Prostate gland (tissue), 2 donors: ENCODE measurements around the gene SH3TC2.

Experiments used
- POLR2A ChIP-seq: fragments of 450-650 bp; IDR thresholded peaks from one replicate; pipeline ENCODE4 v1.6.1; 2016; ENCODE audit warnings: antibody characterized with exemption, mild to moderate bottlenecking
- POLR2AphosphoS5 ChIP-seq: sonication (generic); formaldehyde crosslinking; IDR thresholded peaks from one replicate; pipeline ENCODE4 v1.6.1; 2017; ENCODE audit warnings: antibody characterized with exemption
- TF ChIP-seq, protein P1 (sequence below), 4 experiments: fragments of 200-600 bp in 2 of 4; fragments of 450-650 bp in 2 of 4; sonication (generic) in 2 of 4; IDR thresholded peaks; 1 replicate in 3 of 4; 2 replicates in 1 of 4; pipeline ENCODE4 v1.5.1; 2016 to 2019; ENCODE audit warnings: antibody characterized with exemption in 4 of 4, mild to moderate bottlenecking in 2 of 4, moderate library complexity in 2 of 4

DNA sequence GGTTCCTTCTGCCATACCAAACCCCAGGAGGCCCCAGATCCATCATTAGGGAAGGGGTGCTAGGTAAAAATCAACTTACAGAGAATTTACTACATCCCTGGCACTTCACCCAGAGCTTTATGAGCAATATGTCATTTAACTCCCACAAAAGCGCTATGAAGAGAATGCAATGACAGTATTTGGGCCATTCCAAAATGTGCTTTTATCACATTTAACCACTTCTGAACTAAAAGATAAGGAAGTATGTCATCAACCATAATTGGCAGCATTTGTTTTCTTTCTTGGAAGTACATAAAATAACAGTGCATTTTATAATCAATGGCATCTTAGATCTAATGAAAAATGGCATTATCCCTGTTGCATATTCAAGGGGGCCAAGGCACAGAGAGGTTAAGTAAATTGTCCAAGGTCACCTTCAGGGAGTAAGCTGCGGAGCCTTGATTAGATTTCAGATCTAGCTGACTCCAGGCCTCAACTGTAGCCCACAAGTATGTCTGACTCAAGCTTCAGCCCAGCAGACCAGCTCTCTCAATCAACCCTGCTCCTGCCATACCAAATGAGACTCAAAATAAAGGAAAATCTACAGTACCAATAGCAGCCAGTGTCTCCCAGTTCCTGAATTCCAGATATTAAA, 16.5 kb downstream of the SH3TC2 start:
- TF ChIP-seq POLR2AphosphoS5 (no peak), POLR2A (no peak)
- TF ChIP-seq, protein P1, sequence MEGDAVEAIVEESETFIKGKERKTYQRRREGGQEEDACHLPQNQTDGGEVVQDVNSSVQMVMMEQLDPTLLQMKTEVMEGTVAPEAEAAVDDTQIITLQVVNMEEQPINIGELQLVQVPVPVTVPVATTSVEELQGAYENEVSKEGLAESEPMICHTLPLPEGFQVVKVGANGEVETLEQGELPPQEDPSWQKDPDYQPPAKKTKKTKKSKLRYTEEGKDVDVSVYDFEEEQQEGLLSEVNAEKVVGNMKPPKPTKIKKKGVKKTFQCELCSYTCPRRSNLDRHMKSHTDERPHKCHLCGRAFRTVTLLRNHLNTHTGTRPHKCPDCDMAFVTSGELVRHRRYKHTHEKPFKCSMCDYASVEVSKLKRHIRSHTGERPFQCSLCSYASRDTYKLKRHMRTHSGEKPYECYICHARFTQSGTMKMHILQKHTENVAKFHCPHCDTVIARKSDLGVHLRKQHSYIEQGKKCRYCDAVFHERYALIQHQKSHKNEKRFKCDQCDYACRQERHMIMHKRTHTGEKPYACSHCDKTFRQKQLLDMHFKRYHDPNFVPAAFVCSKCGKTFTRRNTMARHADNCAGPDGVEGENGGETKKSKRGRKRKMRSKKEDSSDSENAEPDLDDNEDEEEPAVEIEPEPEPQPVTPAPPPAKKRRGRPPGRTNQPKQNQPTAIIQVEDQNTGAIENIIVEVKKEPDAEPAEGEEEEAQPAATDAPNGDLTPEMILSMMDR (IDR thresholded peaks at IDR 0.05): no peak
